HepG2 (cell line): ENCODE measurements around the gene MYCBP2. TPM values are rescaled to one million over a fixed set of nuclear protein-coding genes. Genes with fewer than 3 reads are reported as not detected.

Experiments used
- ATAC-seq: fragments of 200-7000 bp; cut with Tn5 transposase; 3 replicates; pipeline ENCODE4 v1.9.1; 2020; ENCODE audit warnings: mild to moderate bottlenecking, moderate library complexity
- Bru-seq: library from RNA; stranded (reverse); fragments of 400-500 nt; gene quantifications from one replicate; lab custom pipeline; 2021; lab: Mats Ljungman, UMichigan
- BruChase-seq, 2 experiments: library from RNA; stranded (reverse); fragments of 400-500 nt; gene quantifications; one replicate each; lab custom pipeline; 2021; lab: Mats Ljungman, UMichigan
- BruUV-seq: library from RNA; stranded (reverse); fragments of 400-500 nt; replicated peaks from 2 replicates; lab custom pipeline; 2021; lab: Mats Ljungman, UMichigan
- CTCF ChIA-PET: fragments of 300-600 bp; formaldehyde crosslinking; extraction: SDS; loops from one replicate; lab custom pipeline; 2021; ENCODE audit warnings: low total read pairs, inconsistent platforms, low intra/inter-chr PET ratio; lab: Yijun Ruan, JAX
- POLR2A ChIA-PET: fragments of 350-600 bp; sonication (Branson Sonifier 250); formaldehyde crosslinking; loops from one replicate; lab custom pipeline; 2020; ENCODE audit warnings: antibody characterized with exemption, inconsistent platforms; lab: Yijun Ruan, JAX
- DNase-seq: peaks from one replicate; pipeline ENCODE4 v3.0.0-alpha.2; 2015; ENCODE audit warnings: low spot score
- FAIRE-seq: peaks from 3 replicates; lab custom pipeline; 2011; peaks lifted over from hg19 to GRCh38; lab: Jason Lieb, UNC
- H2AFZ ChIP-seq: one replicate; pipeline ENCODE4 v1.6.1; 2011; ENCODE audit warnings: low read length, inconsistent platforms
- H3K27ac ChIP-seq: fragments of 300-600 bp; 3 replicates; pipeline ENCODE4 v1.8.0; 2011; ENCODE audit warnings: mixed run types, mild to moderate bottlenecking, mixed read lengths, low read length, inconsistent platforms; ENCODE audit not compliant: insufficient read depth; ENCODE audit errors: extremely low read length
- H3K27me3 ChIP-seq, 2 experiments: fragments of 200-600 bp in 1 of 2; 2 replicates in 1 of 2; 3 replicates in 1 of 2; pipeline versions ENCODE4 v1.6.0 to v1.8.0; 2011; ENCODE audit warnings: low read length in 2 of 2, mild to moderate bottlenecking in 2 of 2, moderate library complexity in 2 of 2, inconsistent platforms in 1 of 2; ENCODE audit not compliant: insufficient read depth in 2 of 2, control insufficient read depth in 1 of 2
- H3K36me3 ChIP-seq, 2 experiments: fragments of 200-600 bp in 1 of 2; replicated peaks in 1 of 2; 2 replicates in 1 of 2; 3 replicates in 1 of 2; pipeline versions ENCODE4 v1.5.1 to v1.8.0; 2011; ENCODE audit warnings: low read length in 2 of 2, inconsistent platforms in 1 of 2; ENCODE audit not compliant: insufficient read depth in 2 of 2, control insufficient read depth in 1 of 2
- H3K4me1 ChIP-seq: 2 replicates; pipeline ENCODE4 v1.5.1; 2012; ENCODE audit warnings: low read length, inconsistent platforms; ENCODE audit not compliant: insufficient read depth
- H3K4me2 ChIP-seq: 2 replicates; pipeline ENCODE4 v1.6.0; 2011; ENCODE audit warnings: low read depth, low read length, inconsistent platforms
- H3K4me3 ChIP-seq, 3 experiments: fragments of 200-600 bp in 1 of 3; sonication (generic), shearing (Covaris generic) in 1 of 3; replicated peaks in 1 of 3; 2 replicates each; pipeline ENCODE4 v1.5.1; 2011 to 2016; ENCODE audit warnings: low read length in 3 of 3, inconsistent platforms in 2 of 3, low read depth in 2 of 3, mild to moderate bottlenecking in 2 of 3, control low read depth in 1 of 3, mixed read lengths in 1 of 3; ENCODE audit not compliant: insufficient read depth in 1 of 3
- H3K79me2 ChIP-seq: one replicate; pipeline ENCODE4 v1.6.1; 2011; ENCODE audit warnings: low read length, inconsistent platforms; ENCODE audit not compliant: insufficient read depth
- H3K9ac ChIP-seq: 2 replicates; pipeline ENCODE4 v1.6.0; 2011; ENCODE audit warnings: mild to moderate bottlenecking, low read depth, low read length, inconsistent platforms; ENCODE audit not compliant: insufficient read depth
- H3K9me3 ChIP-seq: 2 replicates; pipeline ENCODE4 v1.5.1; 2012; ENCODE audit warnings: mild to moderate bottlenecking, low read length
- H4K20me1 ChIP-seq: 2 replicates; pipeline ENCODE4 v1.6.0; 2011; ENCODE audit warnings: inconsistent platforms, mild to moderate bottlenecking, low read length, moderate library complexity; ENCODE audit not compliant: insufficient read depth
- ATF7 ChIP-seq, 2 experiments: fragments of 450-650 bp in 1 of 2; sonication (generic) in 1 of 2; formaldehyde crosslinking in 1 of 2; IDR thresholded peaks; 2 replicates each; pipeline versions ENCODE4 v1.4.0 to v1.6.1; 2016 to 2020; ENCODE audit warnings: antibody characterized with exemption in 1 of 2, mild to moderate bottlenecking in 1 of 2, missing genetic modification reagents in 1 of 2
- CERS6 ChIP-seq: sonication (generic); formaldehyde crosslinking; IDR thresholded peaks from 2 replicates; pipeline ENCODE4 v1.5.0; 2020; ENCODE audit warnings: missing genetic modification reagents
- DNMT1 ChIP-seq: sonication (generic); formaldehyde crosslinking; IDR thresholded peaks from 2 replicates; pipeline ENCODE4 v1.5.1; 2020; ENCODE audit warnings: mild to moderate bottlenecking, missing genetic modification reagents
- GTF3A ChIP-seq: sonication (generic); formaldehyde crosslinking; conservative IDR thresholded peaks from 2 replicates; pipeline ENCODE4 v1.4.0; 2020; ENCODE audit warnings: mild to moderate bottlenecking, missing genetic modification reagents
- NFKB2 ChIP-seq: sonication (generic); formaldehyde crosslinking; IDR thresholded peaks from 2 replicates; pipeline ENCODE4 v1.4.0; 2020; ENCODE audit warnings: missing genetic modification reagents, borderline replicate concordance
- NRL ChIP-seq: sonication (generic); formaldehyde crosslinking; IDR thresholded peaks from 2 replicates; pipeline ENCODE4 v1.5.0; 2020; ENCODE audit warnings: missing genetic modification reagents, mild to moderate bottlenecking, moderate library complexity, borderline replicate concordance
- REL ChIP-seq: sonication (generic); formaldehyde crosslinking; conservative IDR thresholded peaks from 2 replicates; pipeline ENCODE4 v1.8.0; 2022; ENCODE audit warnings: mild to moderate bottlenecking, missing genetic modification reagents, moderate library complexity
- TRIM24 ChIP-seq: sonication (generic); formaldehyde crosslinking; IDR thresholded peaks from 2 replicates; pipeline ENCODE4 v1.8.0; 2022; ENCODE audit warnings: mild to moderate bottlenecking, missing genetic modification reagents
- ZFP41 ChIP-seq: sonication (generic); formaldehyde crosslinking; IDR thresholded peaks from 2 replicates; pipeline ENCODE4 v1.4.0; 2020; ENCODE audit warnings: mild to moderate bottlenecking, missing genetic modification reagents, borderline replicate concordance
- ZFP82 ChIP-seq: sonication (generic); formaldehyde crosslinking; IDR thresholded peaks from 2 replicates; pipeline ENCODE4 v1.5.1; 2020; ENCODE audit warnings: mild to moderate bottlenecking, missing genetic modification reagents, borderline replicate concordance
- ZNF224 ChIP-seq: sonication (generic); formaldehyde crosslinking; IDR thresholded peaks from 2 replicates; pipeline ENCODE4 v1.5.0; 2020; ENCODE audit warnings: mild to moderate bottlenecking, missing genetic modification reagents
- ZNF430 ChIP-seq: sonication (generic); formaldehyde crosslinking; IDR thresholded peaks from 2 replicates; pipeline ENCODE4 v1.9.0; 2021; ENCODE audit warnings: mild to moderate bottlenecking, missing genetic modification reagents
- ZNF737 ChIP-seq: sonication (generic); formaldehyde crosslinking; IDR thresholded peaks from 2 replicates; pipeline ENCODE4 v1.5.0; 2020; ENCODE audit warnings: missing genetic modification reagents, mild to moderate bottlenecking, borderline replicate concordance
- ZNF784 ChIP-seq: sonication (generic); formaldehyde crosslinking; IDR thresholded peaks from 2 replicates; pipeline ENCODE4 v1.5.1; 2020; ENCODE audit warnings: missing genetic modification reagents, mild to moderate bottlenecking, borderline replicate concordance
- WGBS: methylation state at CpG from one replicate; pipeline ENCODE4 v1.1.6; 2017; ENCODE audit warnings: low lambda C conversion rate; 5-methylcytosine and 5-hydroxymethylcytosine counted together
- in situ Hi-C: cut with HindIII; loops from 2 replicates; pipeline ENCODE4 v1.10.0; 2017; ENCODE audit warnings: low pct_unique_long_range_greater_than_20kb; ENCODE audit not compliant: extremely low pct_ligation_motif_present
- intact Hi-C: fragments of 100-400 bp; cut with micrococcal nuclease; formaldehyde crosslinking; loops from one replicate; pipeline ENCODE4 v1.10.0; 2022; ENCODE audit not compliant: unreplicated experiment
- long read RNA-seq, 2 experiments: library from RNA in 1 of 2; library from polyadenylated mRNA in 1 of 2; stranded (forward) in 1 of 2; unstranded in 1 of 2; transcript quantifications; one replicate each; pipeline ENCODE4 v2.0.0, GENCODE V29; 2019 to 2022
- polyA minus RNA-seq, 3 experiments: library from RNA; depleted of rRNA, polyadenylated mRNA; stranded (reverse); fragments of >200 nt; gene quantifications; 2 replicates each; pipeline ENCODE4 v1.2.3, GENCODE V29; 2011; ENCODE audit warnings: low replicate concordance in 1 of 3
- polyA plus RNA-seq, 8 experiments: library from polyadenylated mRNA; depleted of rRNA in 3 of 8; stranded (reverse) in 7 of 8; unstranded in 1 of 8; fragments of >200 nt; fragmentation: Illumina TruSeq in 4 of 8; extraction: Trizol in 4 of 8; gene quantifications; 2 replicates each; pipeline versions ENCODE4 v1.2.1 to v1.2.3, GENCODE V29; 2011 to 2016; ENCODE audit warnings: low read depth in 4 of 8, missing spikeins in 1 of 8, mixed read lengths in 1 of 8; ENCODE audit not compliant: insufficient read depth in 1 of 8
- total RNA-seq, 5 experiments: library from RNA; depleted of rRNA; stranded (reverse); fragments of >200 nt; fragmentation: Illumina TruSeq; extraction: Trizol; gene quantifications; 2 replicates each; pipeline ENCODE4 v1.2.3, GENCODE V29; 2016; ENCODE audit warnings: low read depth in 1 of 5

Gene MYCBP2
- 35.3 and 62.5 TPM in 2 replicates for total RNA-seq (2016; rRNA removed; fragmentation: Illumina TruSeq; extraction: Trizol)
- 7.1 and 7.5 TPM in 2 replicates for total RNA-seq (2016; cell fraction: cytosol; rRNA removed; fragmentation: Illumina TruSeq; extraction: Trizol; ENCODE audit: low read depth)
- 37.1 and 59.7 TPM in 2 replicates for total RNA-seq (2016; cell fraction: insoluble cytoplasmic fraction; rRNA removed; fragmentation: Illumina TruSeq; extraction: Trizol)
- 13.7 TPM in 2 replicates for total RNA-seq (2016; cell fraction: membrane; rRNA removed; fragmentation: Illumina TruSeq; extraction: Trizol)
- 62.5 and 65.0 TPM in 2 replicates for total RNA-seq (2016; cell fraction: nucleus; rRNA removed; fragmentation: Illumina TruSeq; extraction: Trizol)
- 14.4 and 16.3 TPM in 2 replicates for polyA plus RNA-seq (2011; rRNA removed)
- 11.8 and 16.0 TPM in 2 replicates for polyA plus RNA-seq (2011; cell fraction: cytosol; rRNA removed)
- 15.9 and 17.8 TPM in 2 replicates for polyA plus RNA-seq (2011; cell fraction: nucleus; rRNA removed)
- polyA plus RNA-seq (2012), result 20.3 and 20.9 TPM in 2 replicates
- 1.5 and 1.7 TPM in 2 replicates for polyA plus RNA-seq (2016; cell fraction: cytosol; fragmentation: Illumina TruSeq; extraction: Trizol; ENCODE audit: low read depth)
- polyA plus RNA-seq (2016; cell fraction: insoluble cytoplasmic fraction; fragmentation: Illumina TruSeq; extraction: Trizol; ENCODE audit: low read depth), result 37.4 and 41.6 TPM in 2 replicates
- polyA plus RNA-seq (2016; cell fraction: membrane; fragmentation: Illumina TruSeq; extraction: Trizol; ENCODE audit: low read depth), result 4.3 and 5.2 TPM in 2 replicates
- 37.1 and 37.5 TPM in 2 replicates for polyA plus RNA-seq (2016; cell fraction: nucleus; fragmentation: Illumina TruSeq; extraction: Trizol; ENCODE audit: insufficient read depth, low read depth)
- polyA minus RNA-seq (2011; rRNA and poly(A)+ RNA removed; ENCODE audit: low replicate concordance), result 21.8 and 47.6 TPM in 2 replicates
- 32.1 and 37.1 TPM in 2 replicates for polyA minus RNA-seq (2011; cell fraction: cytosol; rRNA and poly(A)+ RNA removed)
- 99.5 and 105 TPM in 2 replicates for polyA minus RNA-seq (2011; cell fraction: nucleus; rRNA and poly(A)+ RNA removed)
- percentile 74 among the genes with signal in this experiment for Bru-seq, nascent RNA
- BruChase-seq, experiment 1, labeled RNA remaining after a 6-hour chase, result percentile 72 among the genes with signal in this experiment
- BruChase-seq, experiment 2, labeled RNA remaining after a 2-hour chase, result percentile 72 among the genes with signal in this experiment
- long read RNA-seq, experiment 1, partial matches to known transcripts, result 1 of 4 reads
- long read RNA-seq, experiment 1, other reads (novel, unspliced or antisense), result 3 of 4 reads
- long read RNA-seq, experiment 2, partial matches to known transcripts, result 5 of 9 reads
- long read RNA-seq, experiment 2, other reads (novel, unspliced or antisense), result 4 of 9 reads

GRCh38 chr13:77326905-77327604 lies at the start of gene MYCBP2:
Gene MYCBP2 (minus strand): TSS chr13:77327094. CDS start chr13:77326775, 319 bp downstream.
- ChIA-PET CTCF (no interaction called here), POLR2A (interaction anchor here (0.8 kb wide), 1 partner anchor 26 kb away, joined by 4 read pairs; no protein-coding TSS in a partner anchor)
- 0% methylated on average over 23 of the region's 35 CpGs for WGBS
- no peaks in the 10 kb centered on the region for H3K36me3 ChIP-seq
- peaks cover 43% of the 10 kb centered on the region for H3K79me2 ChIP-seq
- peak; percentile 78 for ATAC-seq
- H3K9me3 ChIP-seq, result no peaks in the 10 kb centered on the region
- peak within 1 kb of the TSS; percentile 64 for H3K27ac ChIP-seq
- peaks cover 52% of the 10 kb centered on the region for H3K4me1 ChIP-seq
- H3K4me2 ChIP-seq, result peak within 1 kb of the TSS; percentile 95
- H2AFZ ChIP-seq, result peak within 1 kb of the TSS; percentile 93
- H3K27me3 ChIP-seq, result no peaks in the 10 kb centered on the region; a peak in 1 of 5 replicates
- H3K9ac ChIP-seq, result peak within 1 kb of the TSS; percentile 77
- H4K20me1 ChIP-seq, result peaks cover 8% of the 10 kb centered on the region
- intact Hi-C loops, result loop anchor here (5.0 to 10.0 kb wide), 2 partner anchors 302 to 370 kb away; partner anchors contain the start of genes FBXL3 and SLAIN1
- in situ Hi-C loops, result no loop called here
- DNase-seq, result peak; percentile 96
- no TSS peak for BruUV-seq
- FAIRE-seq, result peak; percentile 90
- H3K4me3 ChIP-seq, result peak within 1 kb of the TSS; percentile 81 to 91 (median 85)
- no peak for TF ChIP-seq GTF3A (CRISPR knock-in tag)
- no peak for TF ChIP-seq ZFP82 (CRISPR knock-in tag)
- no peak for TF ChIP-seq ZNF784 (CRISPR knock-in tag)
- TF ChIP-seq ZNF737 (CRISPR knock-in tag), result no peak
- no peak for TF ChIP-seq NFKB2 (CRISPR knock-in tag)
- no peak for TF ChIP-seq ATF7 (IDR thresholded peaks at IDR 0.05)
- TF ChIP-seq ATF7 (CRISPR knock-in tag; IDR thresholded peaks at IDR 0.05), result 0 out of 2 replicates have a peak, but pooled peaks have one; percentile 37
- no peak for TF ChIP-seq NRL
- TF ChIP-seq ZFP41 (CRISPR knock-in tag), result no peak; the same call in 1 of the 2 replicates
- TF ChIP-seq ZNF224, result no peak
- TF ChIP-seq ZNF430, result peak; percentile 49; the same call in 1 of the 2 replicates
- TF ChIP-seq DNMT1 (CRISPR knock-in tag), result peak; percentile 30; the same call in 1 of the 2 replicates
- no peak for TF ChIP-seq REL (CRISPR knock-in tag)
- no peak for TF ChIP-seq CERS6 (CRISPR knock-in tag)
- TF ChIP-seq TRIM24, result no peak
